NCI-H524 treated with DMSO at 0.1 percent for 48 hours (cell line): ENCODE results near the gene ABCG5.

Experiments used
- DNase-seq: peaks from one replicate; lab custom pipeline; 2025; lab: John Stamatoyannopoulos, UW

The ABCG5 gene

DNA sequence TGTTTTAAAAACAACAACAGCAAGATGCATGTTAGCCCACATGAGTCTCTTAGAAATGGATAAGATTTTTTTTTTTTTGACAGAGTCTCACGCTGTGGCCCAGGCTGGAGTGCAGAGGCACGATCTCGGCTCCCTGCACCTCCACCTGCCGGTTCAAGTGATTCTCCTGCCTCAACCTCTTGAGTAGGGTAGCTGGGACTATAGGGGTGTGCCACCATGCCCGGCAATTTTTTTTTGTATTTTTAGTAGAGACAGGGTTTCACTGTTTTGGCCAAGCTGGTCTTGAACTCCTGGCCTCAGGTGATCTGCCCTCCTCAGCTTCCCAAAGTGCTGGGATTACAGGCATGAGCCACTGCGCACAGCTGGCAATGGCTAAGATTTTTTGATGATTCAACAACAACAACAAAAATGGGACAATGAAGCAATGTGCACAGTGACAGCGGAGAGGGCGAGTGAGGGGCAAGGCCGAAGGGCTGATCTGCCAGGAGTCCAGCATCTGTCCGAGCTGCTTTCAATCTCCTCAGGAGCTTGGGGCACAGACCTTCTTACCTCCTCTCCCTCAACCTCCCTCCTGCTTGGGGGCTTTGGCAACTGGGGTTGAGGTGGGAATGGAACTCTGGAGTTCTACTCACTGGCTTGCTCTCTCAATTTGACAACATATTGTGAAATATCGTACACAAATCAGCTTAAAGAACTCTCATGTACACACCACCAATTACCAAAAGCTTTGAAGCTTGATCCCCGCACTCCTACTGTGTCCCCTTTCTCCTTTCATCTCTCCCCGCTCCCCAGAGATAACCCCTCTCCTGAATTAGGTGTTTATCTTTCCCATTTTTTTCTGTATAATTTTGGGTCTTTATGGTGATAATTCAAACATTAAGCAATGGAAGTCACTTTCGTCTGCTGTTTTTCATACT is 3.6 kb upstream of the ABCG5 start:
- no peak for DNase-seq

- DNase-seq, result no peak
These were observed 2.3 kb upstream of the ABCG5 start for GRCh38 chr2:43840965-43841364.

DNA sequence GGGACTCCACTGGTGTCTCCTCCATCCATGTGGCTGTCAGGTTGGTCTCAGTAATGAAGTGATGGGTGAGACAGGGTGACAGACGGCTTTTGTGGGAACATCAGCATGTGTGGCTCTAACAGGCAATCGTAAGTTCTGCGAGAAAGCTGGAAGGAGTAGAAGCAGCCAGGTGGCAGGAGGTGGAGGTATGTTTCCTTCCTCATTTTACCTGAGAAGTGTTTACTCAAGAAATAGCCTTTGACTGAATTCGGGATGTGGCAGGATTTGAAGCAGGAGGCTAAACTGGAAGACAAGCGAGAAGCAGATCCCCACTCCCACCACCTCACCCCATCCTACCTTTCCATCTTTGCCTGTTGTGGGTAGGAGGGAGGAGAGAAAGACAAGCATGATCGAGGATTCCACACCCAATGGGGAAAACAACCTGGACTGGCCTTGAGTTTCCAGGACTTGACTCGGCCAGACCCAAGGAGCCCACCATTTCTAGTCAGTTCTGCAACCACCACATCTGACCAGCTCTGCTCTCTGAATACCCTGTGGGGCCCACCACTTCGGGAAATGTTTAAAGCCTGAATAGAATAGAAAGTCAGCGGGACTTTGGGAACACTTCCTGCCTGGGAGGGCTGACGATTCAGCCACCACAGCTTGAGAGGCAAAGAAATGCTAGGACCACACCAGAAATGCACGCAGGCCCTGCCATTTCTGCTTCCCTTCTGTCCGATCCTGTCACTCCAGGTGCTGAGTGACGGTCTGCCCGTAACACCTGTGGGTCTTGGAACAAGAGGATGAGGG is 1.3 kb upstream of the ABCG5 start:
- DNase-seq, result no peak

DNA sequence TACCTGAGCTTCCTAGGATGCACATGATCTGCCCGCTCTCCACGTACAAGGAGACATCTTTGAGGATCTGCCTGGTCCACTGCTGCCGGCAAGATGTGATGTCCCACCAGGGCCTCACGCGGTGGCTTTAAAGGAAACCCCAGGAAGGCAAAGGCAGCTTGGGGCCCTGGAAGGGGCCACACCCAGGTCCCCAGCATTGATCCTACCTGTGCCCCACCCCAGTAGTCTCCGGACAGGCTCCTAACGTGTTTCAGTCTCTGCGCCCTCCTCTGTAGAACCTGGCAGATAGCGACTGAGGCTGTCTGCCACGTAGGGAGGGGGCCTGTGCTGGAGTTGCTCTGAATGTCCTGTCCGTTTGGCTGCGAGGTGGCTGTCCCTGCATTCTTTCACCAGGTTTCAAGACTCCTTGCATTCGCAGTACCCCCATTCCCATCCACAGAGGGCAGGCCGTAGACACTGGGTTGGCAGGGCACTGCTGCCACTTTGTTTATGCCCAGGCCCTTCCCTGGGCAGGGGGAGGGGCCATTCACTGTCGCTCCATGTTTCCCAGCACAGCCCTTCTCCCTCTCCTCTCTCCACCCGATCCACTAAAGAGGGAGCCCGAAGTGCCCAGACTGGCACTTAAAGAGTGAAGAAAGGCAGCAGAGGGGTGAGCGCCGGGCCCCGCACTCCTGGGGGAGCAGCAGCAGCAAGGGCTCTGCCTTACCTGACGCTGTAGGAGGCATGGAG is 644 bp downstream of the ABCG5 start:
- no peak for DNase-seq

GRCh38 chr2:43837033-43837432 is 1.6 kb downstream of the ABCG5 start:
- no peak for DNase-seq

DNA sequence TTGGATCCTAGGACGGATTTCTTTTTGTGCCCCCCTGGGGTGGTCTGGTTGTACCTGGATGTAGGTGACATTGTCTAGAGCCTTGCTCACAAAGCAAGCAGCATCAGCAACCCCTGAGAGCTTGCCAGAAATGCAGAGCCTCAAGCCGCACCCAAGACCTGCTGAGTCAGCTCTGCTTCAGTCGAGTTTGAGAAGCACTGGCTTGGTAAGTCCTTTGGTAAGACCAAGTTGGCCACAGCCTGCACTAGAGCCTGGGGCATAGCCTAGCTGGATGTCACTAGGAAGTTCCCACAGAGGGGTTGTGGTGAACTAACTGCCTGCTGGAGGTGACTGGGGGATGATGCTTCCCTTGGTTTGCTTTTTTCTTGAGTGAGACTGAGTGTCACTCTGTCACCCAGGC is 6.2 kb downstream of the ABCG5 start:
- DNase-seq, result no peak

- DNase-seq, result peak; percentile 16
These were observed 6.9 kb downstream of the ABCG5 start for GRCh38 chr2:43831543-43832294.

- DNase-seq, result no peak
These were observed 12.1 kb downstream of the ABCG5 start for GRCh38 chr2:43826305-43827250.

DNA sequence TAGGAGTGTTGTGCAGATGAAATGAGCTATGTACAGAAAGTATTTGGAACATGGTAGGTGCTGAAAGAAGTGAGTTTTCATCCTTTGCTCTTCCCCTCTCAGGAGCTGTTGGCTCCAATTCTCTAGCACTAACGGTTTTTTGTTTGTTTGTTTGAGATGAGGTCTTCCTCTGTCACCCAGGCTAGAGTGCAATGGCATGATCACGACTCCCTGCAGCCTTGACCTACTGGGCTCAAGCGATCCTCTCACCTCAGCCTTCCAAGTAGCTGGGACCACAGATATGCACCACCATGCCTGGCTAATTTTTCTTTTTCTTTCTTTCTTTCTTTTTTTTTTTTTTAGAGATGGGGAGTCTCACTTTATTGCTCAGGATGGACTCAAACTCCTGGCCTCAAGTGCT is 12.8 kb downstream of the ABCG5 start:
- no peak for DNase-seq

DNA sequence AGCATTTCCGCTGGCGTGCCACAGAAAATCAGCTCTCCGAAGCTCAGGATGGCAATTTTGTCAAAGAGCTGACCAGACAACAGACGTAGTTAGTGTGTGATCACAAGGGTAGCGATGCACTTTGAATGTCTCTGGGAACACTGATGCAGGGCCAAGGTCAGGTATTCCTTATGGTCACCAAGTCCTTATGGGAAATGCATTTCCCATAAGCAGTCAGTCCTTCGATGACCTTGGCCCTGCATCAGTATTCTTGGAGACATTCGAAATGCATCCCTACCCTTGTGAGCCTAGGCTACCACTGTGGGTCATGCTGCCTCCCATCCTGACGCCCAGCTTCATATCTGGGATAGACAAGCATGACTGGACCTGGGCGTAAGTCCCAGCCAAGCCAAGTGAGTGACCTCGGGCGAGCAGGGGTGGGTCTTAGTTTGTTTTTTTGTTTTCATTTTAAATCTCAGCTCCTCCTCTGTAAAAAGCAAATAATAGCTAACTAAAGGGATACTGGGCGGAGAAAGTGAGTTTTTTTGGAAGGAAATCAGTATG is 13.6 kb downstream of the ABCG5 start:
- no peak for DNase-seq

- no peak for DNase-seq
These were observed 14.1 kb downstream of the ABCG5 start for GRCh38 chr2:43824512-43824911.

- DNase-seq, result no peak
These were observed 14.9 kb downstream of the ABCG5 start for GRCh38 chr2:43823751-43824150.

- DNase-seq, result no peak
These were observed 15.8 kb downstream of the ABCG5 start for GRCh38 chr2:43822839-43823238.

- no peak for DNase-seq
These were observed 19.0 kb downstream of the ABCG5 start for GRCh38 chr2:43819491-43820163.

GRCh38 chr2:43818761-43819160 is 19.9 kb downstream of the ABCG5 start:
- no peak for DNase-seq

GRCh38 chr2:43814711-43815110 is 23.9 kb downstream of the ABCG5 start:
- no peak for DNase-seq

DNA sequence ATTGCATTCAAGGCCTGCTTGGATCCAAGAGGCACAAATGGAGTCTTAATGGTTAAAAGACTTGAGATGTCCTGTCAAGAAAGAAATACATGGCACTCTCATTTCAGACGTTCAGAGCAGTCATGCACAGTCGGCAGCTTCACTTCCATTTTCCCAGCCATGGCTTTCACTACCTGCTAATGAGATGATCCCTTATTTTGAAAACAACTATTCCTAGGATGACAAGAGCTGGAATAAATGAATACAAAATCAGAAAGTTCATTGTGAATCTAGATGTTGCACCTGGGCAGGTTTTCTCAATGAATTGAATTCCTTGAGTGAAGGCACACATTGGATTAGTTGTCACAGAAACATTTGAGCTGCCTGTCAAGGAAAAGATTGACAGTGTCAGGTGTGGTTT is 25.7 kb downstream of the ABCG5 start:
- DNase-seq, result no peak

GRCh38 chr2:43812006-43812405 is 26.6 kb downstream of the ABCG5 start:
- DNase-seq, result no peak

- no peak for DNase-seq
These were observed 27.8 kb downstream of the ABCG5 start for GRCh38 chr2:43810888-43811287.

GRCh38 chr2:43810452-43810851 is 28.2 kb downstream of the ABCG5 start:
- DNase-seq, result no peak
